Mucosa of descending colon (tissue), 3 donors: ENCODE results near the gene PSMD1. TPM values are rescaled to one million over a fixed set of nuclear protein-coding genes. Genes with fewer than 3 reads are reported as not detected.

ENCODE experiments used
- ATAC-seq: fragments of 200-7000 bp; cut with Tn5 transposase; one replicate; pipeline ENCODE4 v1.9.1; 2020; ENCODE audit warnings: mild to moderate bottlenecking, moderate library complexity
- DNase-seq, 3 donors: peaks; one replicate each; pipeline ENCODE4 v3.0.0-alpha.2; 2020
- H3K36me3 ChIP-seq: fragments of 200-600 bp; one replicate; pipeline ENCODE4 v1.8.0; 2021; ENCODE audit warnings: low read depth, mild to moderate bottlenecking
- H3K4me1 ChIP-seq: fragments of 200-600 bp; one replicate; pipeline ENCODE4 v1.8.0; 2021; ENCODE audit warnings: low read depth, mild to moderate bottlenecking
- H3K4me3 ChIP-seq: fragments of 200-600 bp; one replicate; pipeline ENCODE4 v1.8.0; 2021; ENCODE audit warnings: mild to moderate bottlenecking
- H3K9me3 ChIP-seq: fragments of 200-600 bp; one replicate; pipeline ENCODE4 v1.8.0; 2021; ENCODE audit warnings: mild to moderate bottlenecking
- CTCF ChIP-seq: fragments of 200-600 bp; IDR thresholded peaks from one replicate; pipeline ENCODE4 v1.8.0; 2022; ENCODE audit warnings: antibody characterized with exemption, mild to moderate bottlenecking
- intact Hi-C, 2 donors: fragments of 100-400 bp; cut with DNase I in 1 of 2; cut with micrococcal nuclease in 1 of 2; formaldehyde crosslinking; loops; one replicate each; pipeline versions ENCODE4 v1.11.0 to v1.11.1; 2022; cut with DNase I, micrococcal nuclease
- total RNA-seq, 3 donors: library from RNA; stranded (reverse); fragmentation: NEBNext Ultra II Directional in 2 of 3; extraction: Animal tissue kit (Norgen Biotek cat#: 25700) in 2 of 3; gene quantifications; one replicate each; pipeline versions ENCODE4 v1.2.1 to v1.2.4, GENCODE V29; 2021 to 2023
- donor health status: DM: no; HTN: no; CAD: no; lungs with moderate emphysema.
- donor health status: DM: no; HTN: no; CAD: no.
- donor health status: DM: no; HTN: yes; CAD: no.

PSMD1 gene
- total RNA-seq, 3 donors from 2014 or later = 68.1 to 90.4 (median 76.6) TPM

GRCh38 chr2:231113489-231113888 lies 56.8 kb downstream of the PSMD1 start:
- H3K4me1 ChIP-seq = no peaks in the 10 kb centered on the region
- no peak for TF ChIP-seq CTCF
- no peaks in the 10 kb centered on the region for H3K36me3 ChIP-seq
- H3K9me3 ChIP-seq = no peaks in the 10 kb centered on the region
- intact Hi-C loops = no loop called here
- no peak for DNase-seq
- ATAC-seq = no peak
- no peak overlapping the region for H3K4me3 ChIP-seq

GRCh38 chr2:231115651-231116050 lies 59.0 kb downstream of the PSMD1 start:
- no peak overlapping the region for H3K4me3 ChIP-seq
- TF ChIP-seq CTCF = no peak
- no peak for ATAC-seq
- no peak for DNase-seq
- no peaks in the 10 kb centered on the region for H3K4me1 ChIP-seq
- intact Hi-C loops = no loop called here
- no peaks in the 10 kb centered on the region for H3K9me3 ChIP-seq
- no peaks in the 10 kb centered on the region for H3K36me3 ChIP-seq

- TF ChIP-seq CTCF = no peak
- intact Hi-C loops = no loop called here
These were observed 60.5 kb downstream of the PSMD1 start for GRCh38 chr2:231117148-231117547.

GRCh38 chr2:231117922-231118613 lies 61.4 kb downstream of the PSMD1 start:
- H3K4me1 ChIP-seq = no peaks in the 10 kb centered on the region
- no peak overlapping the region for H3K4me3 ChIP-seq
- intact Hi-C loops = no loop called here
- no peak for ATAC-seq
- no peaks in the 10 kb centered on the region for H3K9me3 ChIP-seq
- TF ChIP-seq CTCF = no peak
- no peak for DNase-seq
- H3K36me3 ChIP-seq = no peaks in the 10 kb centered on the region

More at GRCh38 chr2:231117148-231117547, 60.5 kb downstream of the PSMD1 start:
- no peaks in the 10 kb centered on the region for H3K4me1 ChIP-seq
- no peaks in the 10 kb centered on the region for H3K9me3 ChIP-seq
- H3K4me3 ChIP-seq = no peak overlapping the region
- DNase-seq (no peak), ATAC-seq (no peak)
- H3K36me3 ChIP-seq = no peaks in the 10 kb centered on the region

DNA sequence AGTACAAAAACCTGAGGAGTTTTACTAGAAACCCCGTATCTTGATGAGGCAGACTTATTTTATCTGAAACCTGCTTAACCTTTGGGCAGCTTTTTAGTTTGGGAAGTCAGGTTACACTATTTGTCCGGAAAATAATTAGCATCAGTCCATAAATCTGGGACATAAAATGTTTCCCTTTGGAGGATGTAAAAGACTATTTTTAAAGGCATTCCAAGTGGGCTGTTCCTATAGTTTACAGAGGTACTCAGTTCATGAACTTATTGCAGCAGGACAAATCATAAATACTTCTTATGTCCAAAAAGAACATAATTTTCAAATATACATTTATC lies 61.9 kb downstream of the PSMD1 start:
- Histone ChIP-seq H3K4me3 (no peak overlapping the region), H3K9me3 (no peaks in the 10 kb centered on the region), H3K4me1 (no peaks in the 10 kb centered on the region), H3K36me3 (no peaks in the 10 kb centered on the region)
- ATAC-seq (no peak), DNase-seq (no peak)
- no peak for TF ChIP-seq CTCF
- intact Hi-C loops = no loop called here
